AG10803 (cell line): ENCODE results near the gene GNAZ.

ENCODE experiments used
- DNase-seq: peaks from one replicate; pipeline ENCODE4 v3.0.0; 2010; ENCODE audit warnings: low read depth
- H3K4me3 ChIP-seq: 2 replicates; pipeline ENCODE4 v1.5.1; 2011; ENCODE audit warnings: mild to moderate bottlenecking, low read length, control low read depth
- TF ChIP-seq, protein P1 (sequence below): conservative IDR thresholded peaks from 2 replicates; pipeline ENCODE4 v1.5.1; 2011; ENCODE audit warnings: mild to moderate bottlenecking, low read length, control low read depth, inconsistent platforms

The GNAZ gene

DNA sequence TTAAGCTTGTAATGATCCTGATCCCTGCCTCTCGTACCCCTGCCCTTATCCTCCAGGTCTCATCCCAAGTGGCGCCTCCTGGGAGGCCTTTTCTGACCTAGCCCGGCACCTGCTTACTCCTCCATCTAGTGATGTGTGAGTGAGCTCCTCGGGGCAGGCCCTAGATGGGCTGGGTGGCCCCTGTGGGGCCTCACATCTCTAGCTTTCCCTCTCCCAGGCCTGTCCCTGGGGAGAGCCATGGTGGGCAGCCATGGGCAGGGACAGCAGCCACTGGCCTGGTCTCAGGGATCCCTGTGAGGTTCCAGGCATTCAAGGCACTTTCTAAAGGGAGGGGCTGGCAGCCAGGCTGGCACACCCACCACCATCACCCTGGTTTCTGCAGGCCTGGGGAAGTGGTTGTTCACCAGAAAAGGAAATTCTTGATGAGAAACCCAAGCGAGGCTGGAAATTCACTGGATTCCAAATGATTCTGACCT, 27.9 kb downstream of the GNAZ start:
- no peak for DNase-seq
- TF ChIP-seq, protein P1, sequence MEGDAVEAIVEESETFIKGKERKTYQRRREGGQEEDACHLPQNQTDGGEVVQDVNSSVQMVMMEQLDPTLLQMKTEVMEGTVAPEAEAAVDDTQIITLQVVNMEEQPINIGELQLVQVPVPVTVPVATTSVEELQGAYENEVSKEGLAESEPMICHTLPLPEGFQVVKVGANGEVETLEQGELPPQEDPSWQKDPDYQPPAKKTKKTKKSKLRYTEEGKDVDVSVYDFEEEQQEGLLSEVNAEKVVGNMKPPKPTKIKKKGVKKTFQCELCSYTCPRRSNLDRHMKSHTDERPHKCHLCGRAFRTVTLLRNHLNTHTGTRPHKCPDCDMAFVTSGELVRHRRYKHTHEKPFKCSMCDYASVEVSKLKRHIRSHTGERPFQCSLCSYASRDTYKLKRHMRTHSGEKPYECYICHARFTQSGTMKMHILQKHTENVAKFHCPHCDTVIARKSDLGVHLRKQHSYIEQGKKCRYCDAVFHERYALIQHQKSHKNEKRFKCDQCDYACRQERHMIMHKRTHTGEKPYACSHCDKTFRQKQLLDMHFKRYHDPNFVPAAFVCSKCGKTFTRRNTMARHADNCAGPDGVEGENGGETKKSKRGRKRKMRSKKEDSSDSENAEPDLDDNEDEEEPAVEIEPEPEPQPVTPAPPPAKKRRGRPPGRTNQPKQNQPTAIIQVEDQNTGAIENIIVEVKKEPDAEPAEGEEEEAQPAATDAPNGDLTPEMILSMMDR, result no peak
- H3K4me3 ChIP-seq, result no peak overlapping the region

DNA sequence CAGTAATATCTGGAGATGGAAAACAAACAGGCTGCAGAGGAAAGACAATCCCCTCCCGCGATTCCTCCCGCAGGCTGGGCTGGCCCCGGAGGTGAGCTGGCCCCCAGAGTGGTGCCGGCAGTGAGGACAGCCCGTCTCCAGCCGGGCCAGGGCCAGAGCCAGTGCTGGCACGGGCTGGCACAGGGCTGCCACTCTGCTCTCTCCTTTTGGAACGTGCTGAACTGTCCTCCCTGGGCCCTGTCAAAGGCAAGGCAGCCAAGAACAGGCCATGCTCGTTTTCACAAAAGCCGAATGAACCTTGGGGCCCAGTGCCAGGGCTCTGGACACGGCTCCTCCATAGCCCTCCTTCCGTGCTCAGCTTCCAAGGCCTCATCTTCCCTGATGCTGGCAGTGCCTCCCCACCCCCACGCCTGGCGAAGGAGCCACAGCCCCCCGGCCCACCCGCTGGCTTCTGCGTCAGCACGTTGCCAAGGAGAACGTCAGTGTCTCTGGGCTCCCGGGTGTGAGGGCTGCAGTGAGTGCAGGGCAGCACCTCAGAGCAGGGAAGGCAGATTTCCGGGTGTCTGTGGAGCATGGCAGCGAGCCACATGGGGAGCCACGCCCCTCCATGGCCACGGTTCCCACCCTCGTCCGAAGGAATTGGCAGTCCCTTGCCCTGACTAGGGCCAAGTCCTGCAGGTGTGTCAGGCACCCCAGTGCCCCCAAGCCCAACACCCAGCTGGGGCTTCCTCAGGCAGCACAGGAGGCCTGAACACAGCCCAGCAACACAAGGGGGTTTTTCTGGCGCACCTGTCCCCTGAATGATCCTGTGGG, 28.6 kb downstream of the GNAZ start:
- no peak for DNase-seq
- TF ChIP-seq, protein P1, result no peak
- H3K4me3 ChIP-seq, result no peak overlapping the region

GRCh38 chr22:23099531-23099804, 29.1 kb downstream of the GNAZ start:
- DNase-seq, result no peak

DNA sequence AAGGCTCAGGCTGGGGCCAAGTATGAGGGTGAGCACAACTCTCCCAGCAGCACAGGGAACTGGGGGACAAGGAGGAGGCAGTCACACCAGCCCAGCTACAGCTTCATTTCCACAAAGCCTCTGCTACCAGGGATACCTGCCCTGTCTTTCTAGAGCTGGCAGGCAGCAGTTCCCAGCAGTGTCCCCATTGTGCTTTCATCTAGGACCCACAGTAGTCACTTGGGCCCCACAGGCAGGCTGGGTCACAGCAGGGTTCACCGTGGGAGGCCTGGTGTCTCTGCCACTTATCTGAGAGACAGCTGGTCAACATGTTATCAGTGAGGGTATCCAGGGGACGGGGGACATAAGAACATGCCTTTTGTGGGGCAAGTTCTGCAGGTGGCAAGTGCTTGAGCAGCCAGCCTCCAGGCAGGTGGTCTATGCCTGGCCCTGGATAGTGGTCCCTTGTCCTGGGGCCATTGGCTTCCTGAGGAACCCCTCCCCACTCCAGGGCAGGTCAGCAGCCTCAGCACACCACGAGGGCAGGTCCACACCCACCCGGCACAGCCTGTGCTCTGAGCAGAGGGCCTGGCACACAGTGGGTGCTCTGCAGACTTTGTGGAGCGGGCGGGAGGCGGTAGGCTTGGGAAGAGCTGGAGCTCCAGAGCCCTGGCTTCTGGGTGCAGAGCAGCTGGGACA, 29.9 kb downstream of the GNAZ start:
- no peak overlapping the region for H3K4me3 ChIP-seq
- TF ChIP-seq, protein P1, result no peak
- no peak for DNase-seq

More at GRCh38 chr22:23099531-23099804, 29.1 kb downstream of the GNAZ start:
- TF ChIP-seq, protein P1, result no peak
- H3K4me3 ChIP-seq, result no peak overlapping the region

DNA sequence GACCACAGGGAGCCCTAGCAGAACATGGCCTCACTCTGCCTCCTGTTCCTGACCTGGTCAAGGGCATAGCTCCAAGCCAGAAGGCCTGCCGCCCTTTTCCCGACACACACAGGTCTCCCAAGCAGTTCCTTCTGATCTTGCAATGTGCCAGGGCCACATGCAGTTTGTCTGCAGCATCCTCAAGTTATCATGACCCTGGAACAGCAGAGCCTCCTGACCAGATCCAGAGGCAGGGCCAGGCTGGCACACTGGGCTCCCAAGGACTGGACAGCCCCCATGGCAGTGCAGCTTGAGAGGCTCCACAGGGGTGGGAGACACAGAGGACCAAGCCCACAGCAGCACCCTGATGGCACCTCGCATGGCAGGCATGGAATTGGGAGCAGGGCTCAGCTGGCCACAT, 31.2 kb downstream of the GNAZ start:
- no peak for DNase-seq
- H3K4me3 ChIP-seq, result no peak overlapping the region
- TF ChIP-seq, protein P1, result no peak

GRCh38 chr22:23102002-23102655, 31.8 kb downstream of the GNAZ start:
- no peak for DNase-seq
- TF ChIP-seq, protein P1, result no peak
- no peak overlapping the region for H3K4me3 ChIP-seq
